Astrocyte (in vitro differentiated cells and primary cell): ENCODE data around the gene ZNG1A. TPM values are rescaled to one million over a fixed set of nuclear protein-coding genes. Genes with fewer than 3 reads are reported as not detected.
"Not testable (repeated sequence)": the region's sequence is repeated elsewhere in the genome, so short reads cannot be mapped to it uniquely, and the experiment has no call there.

ENCODE experiments used
- DNase-seq: peaks from one replicate; pipeline ENCODE4 v3.0.0-alpha.2; 2010; ENCODE audit warnings: low read depth
- FAIRE-seq: peaks from 2 replicates; lab custom pipeline; 2011; peaks lifted over from hg19 to GRCh38; lab: Jason Lieb, UNC
- H2AFZ ChIP-seq: 2 replicates; pipeline ENCODE4 v1.6.0; 2012; ENCODE audit warnings: low read depth, low read length, inconsistent platforms
- H3K27ac ChIP-seq: 2 replicates; pipeline ENCODE4 v1.5.1; 2011; ENCODE audit warnings: low read depth, low read length, inconsistent platforms
- H3K27me3 ChIP-seq: 2 replicates; pipeline ENCODE4 v1.6.0; 2011; ENCODE audit warnings: low read length, inconsistent platforms; ENCODE audit not compliant: insufficient read depth
- H3K36me3 ChIP-seq: 2 replicates; pipeline ENCODE4 v1.5.1; 2011; ENCODE audit warnings: low read length, inconsistent platforms; ENCODE audit not compliant: insufficient read depth
- H3K4me1 ChIP-seq: 2 replicates; pipeline ENCODE4 v1.5.1; 2011; ENCODE audit warnings: low read length, inconsistent platforms; ENCODE audit not compliant: insufficient read depth
- H3K4me2 ChIP-seq: 2 replicates; pipeline ENCODE4 v1.6.0; 2012; ENCODE audit warnings: low read length, inconsistent platforms
- H3K4me3 ChIP-seq: 2 replicates; pipeline ENCODE4 v1.5.1; 2011; ENCODE audit warnings: low read depth, mild to moderate bottlenecking, low read length, inconsistent platforms; ENCODE audit not compliant: insufficient read depth
- H3K79me2 ChIP-seq: 2 replicates; pipeline ENCODE4 v1.6.0; 2012; ENCODE audit warnings: mild to moderate bottlenecking, low read length, inconsistent platforms; ENCODE audit not compliant: insufficient read depth
- H3K9ac ChIP-seq: 2 replicates; pipeline ENCODE4 v1.6.0; 2012; ENCODE audit warnings: mild to moderate bottlenecking, low read length, inconsistent platforms
- H3K9me3 ChIP-seq: 2 replicates; pipeline ENCODE4 v1.5.1; 2012; ENCODE audit warnings: low read depth, mild to moderate bottlenecking, low read length, inconsistent platforms; ENCODE audit not compliant: insufficient read depth
- H4K20me1 ChIP-seq: 2 replicates; pipeline ENCODE4 v1.6.0; 2012; ENCODE audit warnings: low read length, inconsistent platforms; ENCODE audit not compliant: insufficient read depth
- H3K27ac Mint-ChIP-seq: one replicate; pipeline ENCODE4 v1.8.0; 2021; ENCODE audit warnings: mild to moderate bottlenecking, mixed read lengths; ENCODE audit not compliant: unreplicated experiment
- H3K27me3 Mint-ChIP-seq: one replicate; pipeline ENCODE4 v1.8.0; 2021; ENCODE audit warnings: low read depth, mixed read lengths; ENCODE audit not compliant: unreplicated experiment
- H3K36me3 Mint-ChIP-seq: one replicate; pipeline ENCODE4 v1.8.0; 2021; ENCODE audit warnings: low read depth, mixed read lengths; ENCODE audit not compliant: unreplicated experiment
- H3K4me1 Mint-ChIP-seq: one replicate; pipeline ENCODE4 v1.8.0; 2021; ENCODE audit warnings: low read depth, mixed read lengths; ENCODE audit not compliant: unreplicated experiment
- H3K4me3 Mint-ChIP-seq: one replicate; pipeline ENCODE4 v1.8.0; 2021; ENCODE audit warnings: mild to moderate bottlenecking, moderate library complexity, mixed read lengths; ENCODE audit not compliant: unreplicated experiment
- H3K9me3 Mint-ChIP-seq: one replicate; pipeline ENCODE4 v1.8.0; 2021; ENCODE audit warnings: mild to moderate bottlenecking, mixed read lengths; ENCODE audit not compliant: unreplicated experiment
- EZH2 ChIP-seq: IDR thresholded peaks from 2 replicates; pipeline ENCODE4 v1.6.1; 2012; ENCODE audit warnings: mild to moderate bottlenecking, low read length, inconsistent platforms; ENCODE audit not compliant: insufficient read depth
- total RNA-seq: library from RNA; stranded (reverse); gene quantifications from 2 replicates; pipeline ENCODE4 v1.2.1, GENCODE V29; 2021
- TF ChIP-seq, protein P1 (sequence below): IDR thresholded peaks from 2 replicates; pipeline ENCODE4 v1.5.1; 2011; ENCODE audit warnings: low read depth, mild to moderate bottlenecking, inconsistent platforms, low read length, moderate library complexity; ENCODE audit not compliant: insufficient read depth

The ZNG1A gene
- total RNA-seq, 1 donor from 2014 or later, result 49.4 TPM

DNA sequence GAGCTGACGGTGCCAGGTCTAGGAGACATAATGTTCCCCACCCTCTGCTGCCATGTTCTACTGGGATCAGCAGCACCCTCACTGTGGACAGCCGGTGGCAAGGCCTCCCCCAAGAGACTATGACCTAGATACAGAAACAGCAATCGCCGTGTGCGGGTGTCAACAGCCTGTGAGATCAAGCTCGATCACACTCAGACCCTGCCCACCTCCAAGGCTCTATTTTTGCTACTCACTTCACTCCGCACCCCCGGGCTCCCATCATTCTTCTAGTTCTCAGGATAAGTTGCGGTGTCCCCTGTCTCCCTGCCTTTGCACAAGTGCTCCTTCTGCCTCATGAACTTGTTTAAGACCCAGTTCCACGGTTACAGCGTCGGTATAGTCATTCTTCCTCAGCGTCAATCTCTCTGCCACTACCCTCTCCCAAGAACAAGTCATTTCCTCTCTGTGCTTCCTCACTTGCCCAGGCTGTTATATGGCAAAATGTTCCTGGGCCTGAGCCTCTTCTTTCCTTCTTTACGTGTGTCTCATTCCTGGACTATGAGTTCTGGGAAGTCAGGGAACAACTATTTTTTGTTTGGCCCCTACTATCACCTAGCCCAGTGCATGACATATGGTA is 30.4 kb upstream of the ZNG1A start:
- H3K4me2 ChIP-seq, result no peak overlapping the region
- DNase-seq (no peak), FAIRE-seq (no peak)
- Mint-ChIP-seq H3K27me3 (peaks cover 2% of the 10 kb centered on the region), H3K9me3 (no peaks in the 10 kb centered on the region), H3K4me1 (no peaks in the 10 kb centered on the region), H3K27ac (no peak overlapping the region), H3K4me3 (no peak overlapping the region), H3K36me3 (no peaks in the 10 kb centered on the region)
- H2AFZ ChIP-seq, result no peak overlapping the region
- H4K20me1 ChIP-seq, result no peaks in the 10 kb centered on the region
- TF ChIP-seq, protein P1, sequence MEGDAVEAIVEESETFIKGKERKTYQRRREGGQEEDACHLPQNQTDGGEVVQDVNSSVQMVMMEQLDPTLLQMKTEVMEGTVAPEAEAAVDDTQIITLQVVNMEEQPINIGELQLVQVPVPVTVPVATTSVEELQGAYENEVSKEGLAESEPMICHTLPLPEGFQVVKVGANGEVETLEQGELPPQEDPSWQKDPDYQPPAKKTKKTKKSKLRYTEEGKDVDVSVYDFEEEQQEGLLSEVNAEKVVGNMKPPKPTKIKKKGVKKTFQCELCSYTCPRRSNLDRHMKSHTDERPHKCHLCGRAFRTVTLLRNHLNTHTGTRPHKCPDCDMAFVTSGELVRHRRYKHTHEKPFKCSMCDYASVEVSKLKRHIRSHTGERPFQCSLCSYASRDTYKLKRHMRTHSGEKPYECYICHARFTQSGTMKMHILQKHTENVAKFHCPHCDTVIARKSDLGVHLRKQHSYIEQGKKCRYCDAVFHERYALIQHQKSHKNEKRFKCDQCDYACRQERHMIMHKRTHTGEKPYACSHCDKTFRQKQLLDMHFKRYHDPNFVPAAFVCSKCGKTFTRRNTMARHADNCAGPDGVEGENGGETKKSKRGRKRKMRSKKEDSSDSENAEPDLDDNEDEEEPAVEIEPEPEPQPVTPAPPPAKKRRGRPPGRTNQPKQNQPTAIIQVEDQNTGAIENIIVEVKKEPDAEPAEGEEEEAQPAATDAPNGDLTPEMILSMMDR, result no peak
- no peak for TF ChIP-seq EZH2
- H3K79me2 ChIP-seq, result no peaks in the 10 kb centered on the region
- no peak overlapping the region for H3K4me3 ChIP-seq
- no peak overlapping the region for H3K9ac ChIP-seq
- H3K36me3 ChIP-seq, result no peaks in the 10 kb centered on the region
- H3K4me1 ChIP-seq, result no peaks in the 10 kb centered on the region
- no peak overlapping the region for H3K27ac ChIP-seq
- peaks cover 11% of the 10 kb centered on the region for H3K27me3 ChIP-seq
- no peaks in the 10 kb centered on the region for H3K9me3 ChIP-seq

DNA sequence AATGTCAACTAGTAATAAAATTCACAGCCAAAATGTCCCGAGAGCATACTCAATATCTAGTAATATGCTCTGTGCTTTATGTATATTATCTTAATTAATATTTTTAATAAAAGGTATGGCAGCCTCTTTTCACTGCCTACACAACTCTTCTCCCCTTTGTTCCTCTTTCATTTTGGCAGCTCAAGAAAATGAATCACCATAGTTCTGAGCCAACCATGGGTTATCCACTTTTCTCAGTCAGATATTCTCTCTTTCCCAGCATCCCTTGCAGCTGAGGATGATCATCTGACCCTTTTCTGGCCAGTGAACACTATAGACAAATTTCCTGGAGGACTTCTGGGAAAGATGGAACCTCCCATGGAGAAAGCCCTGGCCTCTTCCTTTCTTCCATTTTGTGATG is 27.6 kb upstream of the ZNG1A start:
- no peaks in the 10 kb centered on the region for H3K9me3 Mint-ChIP-seq
- Histone ChIP-seq H3K4me1 (no peaks in the 10 kb centered on the region), H3K27ac (no peak overlapping the region), H3K9me3 (no peaks in the 10 kb centered on the region), H3K4me2 (no peak overlapping the region), H3K27me3 (no peaks in the 10 kb centered on the region), H3K9ac (no peak overlapping the region), H2AFZ (no peak overlapping the region), H3K4me3 (no peak overlapping the region), H4K20me1 (no peaks in the 10 kb centered on the region), H3K36me3 (no peaks in the 10 kb centered on the region), H3K79me2 (no peaks in the 10 kb centered on the region)
- H3K4me3 Mint-ChIP-seq, result no peak overlapping the region
- DNase-seq (no peak), FAIRE-seq (no peak)
- H3K27me3 Mint-ChIP-seq, result no peaks in the 10 kb centered on the region
- H3K36me3 Mint-ChIP-seq, result no peaks in the 10 kb centered on the region
- no peak overlapping the region for H3K27ac Mint-ChIP-seq
- TF ChIP-seq, protein P1, result no peak
- TF ChIP-seq EZH2, result no peak
- H3K4me1 Mint-ChIP-seq, result no peaks in the 10 kb centered on the region

DNA sequence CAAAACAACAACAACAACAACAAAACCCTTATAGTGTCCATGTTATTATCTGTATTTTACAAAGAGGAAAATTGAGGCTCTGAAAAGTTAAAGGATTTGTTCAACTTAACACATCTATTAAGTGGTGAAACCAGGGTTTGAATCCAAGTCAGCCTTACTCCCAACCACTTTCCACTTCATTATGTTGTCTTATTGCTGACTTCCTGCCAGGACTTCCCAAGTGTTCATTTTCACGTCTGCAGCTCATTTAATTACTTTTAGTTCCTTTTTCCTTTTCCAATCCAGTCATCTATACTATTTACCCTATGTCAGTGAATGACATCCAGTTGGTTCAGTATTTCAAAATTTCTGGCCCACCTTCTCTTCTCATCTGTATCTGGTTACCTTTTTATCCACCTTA is 20.7 kb upstream of the ZNG1A start:
- H3K36me3 ChIP-seq, FAIRE-seq, H3K4me1 Mint-ChIP-seq, H3K27ac ChIP-seq, H3K4me1 ChIP-seq, H3K9me3 ChIP-seq, H3K4me3 ChIP-seq, H2AFZ ChIP-seq, DNase-seq, H3K36me3 Mint-ChIP-seq, H3K27ac Mint-ChIP-seq, H3K9me3 Mint-ChIP-seq, H3K4me3 Mint-ChIP-seq, H3K27me3 Mint-ChIP-seq, H4K20me1 ChIP-seq, H3K9ac ChIP-seq, H3K27me3 ChIP-seq, H3K79me2 ChIP-seq, H3K4me2 ChIP-seq: not testable (repeated sequence)

DNA sequence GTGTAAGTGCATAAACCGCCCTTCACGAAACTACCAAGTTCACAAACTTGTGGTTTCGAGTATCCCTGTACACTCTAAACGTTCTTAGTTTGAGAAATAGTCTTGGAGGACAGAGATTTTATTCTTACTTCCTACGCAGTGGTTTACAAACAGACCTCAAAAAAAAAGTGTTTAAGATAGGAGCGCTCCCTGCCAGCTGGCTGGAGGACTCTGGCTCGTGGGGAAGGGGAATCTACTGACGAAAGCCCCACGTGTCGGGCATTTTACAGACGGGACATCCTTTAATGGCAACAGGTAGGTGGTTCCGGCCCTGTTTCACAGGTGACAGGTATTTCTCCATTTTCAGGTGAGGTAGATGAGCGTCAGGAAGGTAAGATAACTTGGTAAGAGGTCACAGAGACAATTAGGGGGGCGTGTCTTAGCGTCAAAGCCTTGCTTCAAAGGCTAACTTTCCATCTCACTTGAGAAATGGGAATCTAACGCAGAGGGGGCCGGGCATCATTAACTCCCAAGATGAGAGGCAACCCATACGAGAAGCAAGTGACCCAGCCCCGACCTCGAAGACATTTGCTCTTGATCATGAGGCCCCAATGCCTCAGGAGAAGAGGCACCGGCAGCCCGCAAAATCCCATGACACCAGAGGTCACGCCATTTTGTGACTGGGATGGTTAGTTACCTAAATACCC is 573 bp downstream of the ZNG1A start:
- H3K4me1 ChIP-seq, H3K27me3 Mint-ChIP-seq, H2AFZ ChIP-seq, H3K27ac ChIP-seq, H3K79me2 ChIP-seq, FAIRE-seq, H3K9me3 ChIP-seq, H3K9me3 Mint-ChIP-seq, H3K36me3 Mint-ChIP-seq, H3K36me3 ChIP-seq, H4K20me1 ChIP-seq, H3K27me3 ChIP-seq, H3K4me1 Mint-ChIP-seq: not testable (repeated sequence)
- H3K9ac ChIP-seq, result peak overlapping the region; percentile 58
- peak; percentile 0 for DNase-seq
- peak overlapping the region; percentile 90 for H3K27ac Mint-ChIP-seq
- H3K4me3 ChIP-seq, result peak overlapping the region; percentile 39
- H3K4me2 ChIP-seq, result peak overlapping the region; percentile 65
- peak overlapping the region; percentile 94 for H3K4me3 Mint-ChIP-seq
